ENCODE measurements around the gene ZNF618.

Gene ZNF618

DNA sequence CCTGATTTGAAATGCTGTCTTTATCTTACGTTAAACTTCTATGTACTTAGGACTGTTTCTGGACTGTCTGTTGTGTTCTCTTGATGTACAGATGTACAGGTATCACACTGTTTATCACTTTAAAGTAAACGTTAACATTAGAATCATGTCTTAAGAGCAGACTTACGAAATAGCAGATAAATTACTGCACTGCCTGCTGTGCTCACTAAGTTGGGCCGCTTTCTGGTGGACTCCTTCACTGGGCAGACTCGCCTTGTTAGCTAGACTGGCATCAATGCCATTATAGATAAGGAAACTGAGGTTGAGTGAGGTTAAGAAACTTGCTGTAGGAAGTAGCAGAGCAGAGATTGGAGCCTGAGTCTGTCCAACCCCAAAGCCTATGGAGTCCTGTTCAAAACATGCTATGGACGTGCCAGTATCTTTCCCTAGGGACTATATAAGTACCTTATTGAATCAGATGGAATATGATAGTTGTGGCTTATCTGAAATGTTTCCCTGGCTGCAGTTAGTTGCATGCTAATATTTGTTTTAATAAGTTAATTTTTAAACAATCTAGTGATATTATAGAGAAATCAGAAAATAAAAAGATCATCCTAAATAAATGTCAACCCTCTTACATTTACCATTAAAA lies 16.9 kb downstream of the ZNF618 start:
- Mint-ChIP-seq H3K4me3 (no peak overlapping the region), H3K9me3 (peaks cover 3% of the 10 kb centered on the region), H3K27ac (no peak overlapping the region), H3K27me3 (ENCODE audit: low read depth) (peaks cover 25% of the 10 kb centered on the region), H3K4me1 (ENCODE audit: low read depth) (no peaks in the 10 kb centered on the region), H3K36me3 (ENCODE audit: low read depth) (no peaks in the 10 kb centered on the region)

DNA sequence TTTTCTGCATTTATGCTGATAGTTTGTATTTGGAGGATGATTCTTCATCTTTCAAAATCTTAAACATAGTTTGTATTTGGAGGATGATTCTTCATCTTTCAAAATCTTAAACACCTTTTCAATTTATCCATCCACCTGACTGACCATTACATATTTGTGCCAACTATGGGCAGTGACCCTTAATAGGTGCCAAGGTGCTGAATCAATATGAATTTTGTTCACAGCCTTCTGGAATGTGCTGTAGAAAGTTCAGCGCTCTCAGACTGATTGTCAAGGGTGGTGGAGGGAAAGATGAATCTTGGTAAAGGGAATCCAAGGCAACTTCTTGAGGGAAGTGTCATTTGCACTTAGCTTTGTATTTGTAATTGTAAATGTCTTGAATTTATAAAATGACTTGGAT lies 18.1 kb downstream of the ZNF618 start:
- Mint-ChIP-seq H3K36me3 (ENCODE audit: low read depth) (no peaks in the 10 kb centered on the region), H3K27me3 (ENCODE audit: low read depth) (peaks cover 25% of the 10 kb centered on the region), H3K4me1 (ENCODE audit: low read depth) (no peaks in the 10 kb centered on the region), H3K4me3 (no peak overlapping the region), H3K9me3 (peaks cover 3% of the 10 kb centered on the region), H3K27ac (no peak overlapping the region)

DNA sequence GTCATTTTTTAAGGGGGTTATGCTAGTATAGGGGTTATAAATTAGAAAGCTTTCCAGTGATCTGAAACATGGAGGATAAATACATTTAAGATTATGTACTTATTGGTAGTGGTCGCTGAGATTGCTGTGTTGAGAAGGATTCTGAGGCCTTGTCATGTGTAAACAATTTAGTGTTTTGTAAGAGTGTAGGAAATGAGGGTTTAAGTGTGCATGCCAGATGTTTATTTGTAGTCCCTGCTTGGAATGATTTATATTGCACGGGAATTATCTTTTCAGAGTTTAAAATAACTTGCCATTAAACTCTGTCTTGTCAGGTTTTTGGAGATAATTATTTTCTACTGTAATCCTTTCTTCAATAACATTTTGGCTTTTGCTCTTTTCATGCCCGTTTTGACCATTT lies 19.4 kb downstream of the ZNF618 start:
- Mint-ChIP-seq H3K4me3 (no peak overlapping the region), H3K9me3 (no peaks in the 10 kb centered on the region), H3K27ac (no peak overlapping the region), H3K27me3 (ENCODE audit: low read depth) (peaks cover 25% of the 10 kb centered on the region), H3K36me3 (ENCODE audit: low read depth) (no peaks in the 10 kb centered on the region), H3K4me1 (ENCODE audit: low read depth) (no peaks in the 10 kb centered on the region)

DNA sequence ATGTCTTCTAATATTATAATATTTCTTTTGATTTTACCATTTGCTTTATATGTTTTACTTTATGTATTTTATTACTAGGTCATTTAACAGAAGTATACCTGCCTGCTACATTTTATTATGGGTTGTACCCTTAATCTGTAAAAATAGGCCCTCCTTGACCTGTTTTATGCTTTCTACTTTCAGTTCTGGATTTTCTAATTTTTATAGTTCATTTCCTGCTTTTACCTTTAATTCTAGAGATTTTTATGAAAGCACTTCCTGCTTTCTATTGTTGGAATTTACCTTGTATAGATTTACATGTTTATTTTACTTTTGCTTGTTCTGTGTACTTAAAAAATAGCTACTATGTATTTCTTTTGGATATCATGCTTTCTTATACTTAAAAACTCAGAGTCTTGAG lies 20.6 kb downstream of the ZNF618 start:
- H3K9me3 Mint-ChIP-seq, result no peaks in the 10 kb centered on the region
- H3K36me3 Mint-ChIP-seq (ENCODE audit: low read depth), result no peaks in the 10 kb centered on the region
- no peak overlapping the region for H3K4me3 Mint-ChIP-seq
- no peak overlapping the region for H3K27ac Mint-ChIP-seq
- peaks cover 22% of the 10 kb centered on the region for H3K27me3 Mint-ChIP-seq (ENCODE audit: low read depth)
- no peaks in the 10 kb centered on the region for H3K4me1 Mint-ChIP-seq (ENCODE audit: low read depth)

DNA sequence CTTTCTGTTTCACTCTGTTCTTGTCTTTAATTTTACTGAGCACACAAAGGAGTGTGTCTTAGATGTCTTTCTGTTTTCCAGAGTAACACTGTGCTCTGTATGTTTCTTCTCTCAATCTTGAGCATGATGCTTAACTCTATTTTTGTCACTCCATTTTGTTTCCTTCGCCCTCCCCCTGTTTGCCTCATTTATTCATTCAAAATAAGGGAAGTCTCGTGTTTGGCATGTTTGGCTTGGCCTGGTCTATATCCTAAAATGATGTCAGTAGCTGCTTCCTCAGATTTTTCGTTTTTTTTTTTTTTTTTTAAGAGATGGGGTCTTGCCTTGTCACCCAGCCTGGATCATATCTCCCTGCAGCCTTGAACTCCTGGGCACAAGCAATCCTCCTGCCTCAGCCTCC lies 22.0 kb downstream of the ZNF618 start:
- Mint-ChIP-seq H3K36me3 (ENCODE audit: low read depth) (no peaks in the 10 kb centered on the region), H3K9me3 (no peaks in the 10 kb centered on the region), H3K4me3 (no peak overlapping the region), H3K27ac (no peak overlapping the region), H3K4me1 (ENCODE audit: low read depth) (no peaks in the 10 kb centered on the region), H3K27me3 (ENCODE audit: low read depth) (peaks cover 17% of the 10 kb centered on the region)

DNA sequence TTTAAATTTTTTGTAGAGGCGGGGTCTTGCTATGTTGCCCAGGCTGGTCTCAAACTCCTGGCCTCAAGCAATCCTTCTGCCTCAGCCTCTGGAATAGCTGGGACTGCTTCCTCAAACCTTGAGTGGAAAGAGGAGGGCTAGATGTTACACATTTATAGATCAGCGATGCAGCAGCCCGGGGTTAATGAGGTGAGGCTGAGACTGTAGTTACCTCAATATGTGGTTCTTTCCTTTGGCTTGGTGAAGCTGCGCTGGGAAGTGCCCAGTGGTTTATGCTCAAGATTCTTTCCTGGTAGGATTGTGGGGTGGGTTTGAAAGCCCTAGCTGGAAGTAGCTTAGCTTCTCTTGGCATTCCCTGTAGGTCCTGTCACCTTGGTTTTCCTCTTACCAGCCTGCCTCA lies 22.5 kb downstream of the ZNF618 start:
- Mint-ChIP-seq H3K4me3 (no peak overlapping the region), H3K36me3 (ENCODE audit: low read depth) (no peaks in the 10 kb centered on the region), H3K4me1 (ENCODE audit: low read depth) (no peaks in the 10 kb centered on the region), H3K9me3 (no peaks in the 10 kb centered on the region), H3K27ac (no peak overlapping the region), H3K27me3 (ENCODE audit: low read depth) (peaks cover 17% of the 10 kb centered on the region)

DNA sequence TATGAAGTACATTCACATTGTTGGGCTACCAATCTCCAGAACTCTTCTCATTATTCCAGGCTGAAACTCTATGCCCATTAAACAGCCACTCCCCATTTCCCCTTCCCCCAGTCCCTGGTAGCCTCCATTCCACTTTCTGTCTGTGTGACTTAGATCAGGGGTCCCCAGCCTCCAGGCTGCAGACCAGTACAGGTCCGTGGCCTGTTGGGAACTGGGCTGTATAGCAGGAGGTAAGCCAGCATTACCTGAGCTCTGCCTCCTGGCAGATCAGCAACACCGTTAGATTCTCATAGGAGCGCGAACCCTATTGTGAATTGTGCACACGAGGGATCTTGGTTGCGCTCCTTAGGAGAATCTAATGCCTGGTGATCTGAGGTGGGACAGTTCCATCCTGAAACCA lies 23.1 kb downstream of the ZNF618 start:
- H3K27me3 Mint-ChIP-seq (ENCODE audit: low read depth), result peaks cover 22% of the 10 kb centered on the region
- H3K27ac Mint-ChIP-seq, result no peak overlapping the region

DNA sequence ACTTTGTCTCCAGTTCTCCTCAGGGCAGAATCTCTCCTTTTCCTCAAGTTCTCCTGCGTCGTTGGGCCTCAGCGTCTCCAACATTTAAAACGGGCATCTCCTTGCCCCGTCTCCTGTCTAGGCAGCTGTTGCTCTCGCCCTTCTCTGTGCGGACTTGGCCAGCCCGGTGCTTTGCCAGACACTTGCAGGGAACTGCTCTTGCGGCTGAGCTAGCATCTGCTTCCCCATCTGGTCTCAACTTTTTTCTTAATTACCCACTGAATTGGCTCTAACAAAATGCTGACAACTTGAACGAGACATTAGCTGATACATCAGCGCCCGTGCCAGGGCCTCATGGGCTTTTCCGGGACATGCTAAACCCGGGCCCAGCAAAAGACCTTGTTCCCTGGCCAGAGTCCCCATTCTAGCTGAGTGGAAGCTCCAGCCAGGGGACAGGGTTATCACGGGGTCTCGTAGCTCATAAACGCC lies 25.1 kb downstream of the ZNF618 start:
- H3K27ac Mint-ChIP-seq, result no peak overlapping the region
- H3K4me1 Mint-ChIP-seq (ENCODE audit: low read depth), result no peaks in the 10 kb centered on the region
- peaks cover 20% of the 10 kb centered on the region for H3K27me3 Mint-ChIP-seq (ENCODE audit: low read depth)
- H3K4me3 Mint-ChIP-seq, result no peak overlapping the region
- no peaks in the 10 kb centered on the region for H3K9me3 Mint-ChIP-seq
- no peaks in the 10 kb centered on the region for H3K36me3 Mint-ChIP-seq (ENCODE audit: low read depth)

More for the DNA sequence above, 23.1 kb downstream of the ZNF618 start:
- Mint-ChIP-seq H3K36me3 (ENCODE audit: low read depth) (no peaks in the 10 kb centered on the region), H3K4me3 (no peak overlapping the region), H3K9me3 (no peaks in the 10 kb centered on the region), H3K4me1 (ENCODE audit: low read depth) (no peaks in the 10 kb centered on the region)

DNA sequence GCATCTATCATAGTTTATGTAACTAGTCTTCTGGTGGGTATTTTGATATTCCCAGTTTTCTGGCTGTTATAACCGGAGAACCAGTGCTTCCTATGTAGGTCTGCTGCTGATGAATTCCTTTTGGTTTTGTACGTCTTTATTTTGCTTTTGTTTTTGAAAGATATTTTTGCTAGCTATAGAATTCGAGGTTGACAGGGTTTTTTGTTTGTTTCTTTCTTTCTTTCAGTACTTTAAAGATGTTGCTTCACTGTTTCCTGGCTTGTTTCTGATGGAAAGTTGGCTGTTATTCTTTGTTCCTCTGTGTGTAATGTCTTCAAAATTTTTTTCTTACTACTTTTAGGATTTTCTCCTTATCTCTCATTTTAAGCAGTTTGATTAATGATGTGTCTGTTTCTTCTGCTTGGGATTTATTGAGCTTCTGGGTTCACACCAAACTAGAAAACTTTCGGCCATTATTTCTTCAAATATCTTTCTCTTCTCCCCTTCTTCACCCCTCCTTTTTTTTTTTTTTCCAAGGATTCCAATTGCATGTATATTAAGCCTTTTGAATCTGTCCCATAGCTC lies 27.5 kb downstream of the ZNF618 start:
- H3K27me3 Mint-ChIP-seq (ENCODE audit: low read depth), result peaks cover 14% of the 10 kb centered on the region
- no peak overlapping the region for H3K4me3 Mint-ChIP-seq
- no peaks in the 10 kb centered on the region for H3K4me1 Mint-ChIP-seq (ENCODE audit: low read depth)
- H3K27ac Mint-ChIP-seq, result no peak overlapping the region
- no peaks in the 10 kb centered on the region for H3K9me3 Mint-ChIP-seq
- no peaks in the 10 kb centered on the region for H3K36me3 Mint-ChIP-seq (ENCODE audit: low read depth)

DNA sequence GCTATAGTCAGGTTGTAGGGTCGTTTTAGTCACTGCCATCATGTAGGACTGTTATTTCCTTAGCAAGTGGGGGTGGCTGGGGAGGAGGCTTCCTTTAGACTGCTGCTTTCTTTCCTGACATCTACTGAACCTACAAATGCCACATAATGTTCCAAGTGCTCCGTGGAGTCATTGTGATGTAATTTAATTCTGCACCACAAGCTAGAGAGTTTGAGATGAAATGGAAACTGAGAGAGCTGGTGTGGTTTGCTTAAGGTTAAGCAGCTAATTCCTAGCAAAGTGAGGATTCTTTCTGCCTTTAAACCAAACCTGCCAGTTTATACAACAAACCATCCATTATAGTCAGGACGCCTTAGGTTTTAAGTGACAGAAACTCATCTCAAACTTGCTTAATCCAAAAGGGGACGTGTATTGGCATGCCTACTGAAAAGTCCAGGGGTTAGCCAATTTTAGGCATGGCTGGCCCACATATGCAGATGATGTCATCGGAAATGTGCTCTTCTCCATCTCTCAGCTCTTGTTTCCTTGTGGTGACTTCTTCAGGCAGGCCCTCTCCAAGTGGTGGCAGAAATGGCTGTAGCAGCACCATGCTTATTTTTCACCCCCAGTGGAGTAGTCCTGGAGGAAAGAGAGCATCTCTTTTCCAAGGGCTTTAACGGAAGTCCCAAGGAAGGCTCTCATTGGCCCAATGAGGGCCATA lies 30.5 kb downstream of the ZNF618 start:
- no peaks in the 10 kb centered on the region for H3K36me3 Mint-ChIP-seq (ENCODE audit: low read depth)
- H3K27me3 Mint-ChIP-seq (ENCODE audit: low read depth), result peaks cover 14% of the 10 kb centered on the region
- no peaks in the 10 kb centered on the region for H3K9me3 Mint-ChIP-seq
- no peaks in the 10 kb centered on the region for H3K4me1 Mint-ChIP-seq (ENCODE audit: low read depth)
- no peak overlapping the region for H3K4me3 Mint-ChIP-seq
- no peak overlapping the region for H3K27ac Mint-ChIP-seq

DNA sequence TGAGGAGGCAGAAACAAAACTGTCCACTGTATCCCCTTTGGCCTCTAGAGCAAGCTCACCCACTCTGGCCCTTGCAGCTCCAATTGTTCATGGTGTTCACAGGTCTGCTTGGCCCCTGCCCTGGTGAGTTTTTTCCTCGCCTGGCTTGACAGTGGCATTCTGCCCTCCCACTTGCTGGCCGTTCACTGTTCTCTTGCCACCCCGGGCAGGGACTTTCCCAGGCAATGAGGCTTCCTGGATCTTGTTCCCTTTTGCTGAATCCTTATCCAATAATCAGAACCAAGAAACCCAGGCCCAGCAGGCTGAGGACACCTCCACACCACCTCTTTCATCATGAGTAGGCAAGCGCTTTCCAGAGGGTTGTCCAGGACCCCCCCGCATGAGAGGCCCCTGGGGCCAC lies 31.2 kb downstream of the ZNF618 start:
- peaks cover 11% of the 10 kb centered on the region for H3K27me3 Mint-ChIP-seq (ENCODE audit: low read depth)
- H3K4me1 Mint-ChIP-seq (ENCODE audit: low read depth), result no peaks in the 10 kb centered on the region
- H3K36me3 Mint-ChIP-seq (ENCODE audit: low read depth), result no peaks in the 10 kb centered on the region
- H3K27ac Mint-ChIP-seq, result no peak overlapping the region
- H3K4me3 Mint-ChIP-seq, result no peak overlapping the region
- H3K9me3 Mint-ChIP-seq, result no peaks in the 10 kb centered on the region

DNA sequence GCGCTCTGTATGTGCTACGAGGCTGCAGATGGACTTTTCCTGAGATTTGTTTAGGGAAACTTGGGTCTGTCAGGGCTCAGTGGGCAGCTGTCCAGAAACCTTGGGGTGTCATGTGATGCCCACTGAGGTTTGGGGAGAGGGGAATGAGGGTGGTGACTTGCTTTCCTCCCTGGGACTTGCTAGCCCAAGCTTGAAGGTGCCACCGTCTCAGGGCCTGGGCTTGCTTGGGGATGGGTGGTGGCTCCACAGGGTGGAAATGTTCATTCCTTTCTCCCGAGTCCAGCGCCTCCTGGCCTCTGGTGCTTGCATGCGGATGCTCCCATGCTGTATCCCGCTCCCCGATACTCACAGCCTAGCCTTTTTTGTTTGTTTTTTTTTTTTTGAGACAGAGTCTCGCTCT lies 33.3 kb downstream of the ZNF618 start:
- Mint-ChIP-seq H3K27me3 (ENCODE audit: low read depth) (peaks cover 3% of the 10 kb centered on the region), H3K4me3 (no peak overlapping the region), H3K9me3 (no peaks in the 10 kb centered on the region), H3K27ac (no peak overlapping the region), H3K4me1 (ENCODE audit: low read depth) (no peaks in the 10 kb centered on the region), H3K36me3 (ENCODE audit: low read depth) (no peaks in the 10 kb centered on the region)

DNA sequence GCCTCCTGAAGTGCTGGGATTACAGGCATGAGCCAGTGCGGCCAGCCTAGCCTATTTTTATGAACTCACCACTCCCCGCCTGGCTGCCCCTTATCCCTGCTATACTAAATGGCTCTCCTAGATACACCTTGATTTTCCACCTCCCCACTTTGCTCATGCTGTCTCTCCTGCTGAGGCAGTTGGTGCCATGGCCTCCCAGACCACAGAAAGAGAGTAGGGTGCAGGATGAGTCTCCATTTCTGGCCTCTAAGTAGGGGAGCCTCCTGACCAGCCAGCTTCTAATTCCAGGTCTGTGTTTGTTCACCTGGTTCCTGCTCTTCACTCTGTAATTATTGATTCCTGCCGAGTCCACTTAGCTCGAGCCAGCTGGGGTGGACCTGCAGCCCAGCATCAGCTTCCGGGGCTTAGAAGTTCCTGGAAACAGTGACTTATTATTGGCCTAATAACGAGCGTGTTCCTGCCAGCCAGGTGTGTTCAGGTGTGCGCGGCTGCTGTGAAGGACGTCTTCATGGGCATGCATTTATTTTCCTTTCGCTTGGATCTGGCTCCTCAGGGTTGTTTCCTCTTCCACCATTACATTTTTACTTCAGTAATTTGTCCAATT lies 34.0 kb downstream of the ZNF618 start:
- H3K27me3 Mint-ChIP-seq (ENCODE audit: low read depth), result no peaks in the 10 kb centered on the region
- no peaks in the 10 kb centered on the region for H3K9me3 Mint-ChIP-seq
- H3K4me1 Mint-ChIP-seq (ENCODE audit: low read depth), result no peaks in the 10 kb centered on the region
- H3K36me3 Mint-ChIP-seq (ENCODE audit: low read depth), result no peaks in the 10 kb centered on the region
- H3K4me3 Mint-ChIP-seq, result no peak overlapping the region
- H3K27ac Mint-ChIP-seq, result no peak overlapping the region

DNA sequence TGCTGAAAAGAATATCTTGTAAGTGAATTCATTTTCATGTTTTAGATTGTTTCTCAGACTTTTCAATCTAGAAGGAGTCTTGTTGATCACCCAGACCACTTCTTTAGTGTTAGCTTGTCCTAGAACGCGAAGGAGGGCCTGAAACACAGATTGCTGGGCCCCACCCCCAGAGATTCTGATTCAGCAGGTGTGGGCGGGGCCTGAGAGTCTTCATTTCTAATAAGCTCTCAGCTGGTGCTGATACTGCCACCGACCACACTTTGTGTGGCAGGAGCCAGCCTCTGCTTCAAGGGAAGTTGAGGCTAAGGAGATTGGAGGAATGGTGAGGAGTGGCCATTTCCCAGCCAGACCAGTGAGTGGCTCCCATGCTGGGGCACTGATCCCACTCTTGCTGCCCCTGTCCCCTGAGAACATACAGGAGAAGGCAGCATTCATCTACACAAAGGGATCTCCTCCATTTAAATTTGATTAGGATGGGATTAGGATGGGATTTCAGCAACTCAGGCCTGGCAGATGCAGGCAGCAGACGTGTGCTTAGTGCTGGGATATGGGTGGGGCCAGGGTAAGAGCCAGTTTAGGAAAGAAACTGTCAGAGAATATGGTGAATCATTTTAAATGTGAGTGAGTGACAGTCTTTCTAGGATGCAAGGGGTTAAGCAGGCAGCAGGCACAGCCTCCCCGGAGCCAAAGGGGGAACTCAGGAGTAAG lies 35.9 kb downstream of the ZNF618 start:
- Mint-ChIP-seq H3K27me3 (ENCODE audit: low read depth) (no peaks in the 10 kb centered on the region), H3K27ac (no peak overlapping the region), H3K4me3 (no peak overlapping the region), H3K36me3 (ENCODE audit: low read depth) (no peaks in the 10 kb centered on the region), H3K9me3 (no peaks in the 10 kb centered on the region), H3K4me1 (ENCODE audit: low read depth) (no peaks in the 10 kb centered on the region)

All from T-helper 1 cell treated with Interleukin-12 subunit alpha and Interleukin-12 subunit beta and Interleukin-4 antibody, amounts not matched to agents 30 μg/mL and 1 μg/mL, for 36 hours (primary cell).